GM12878 (cell line): Measurements from ENCODE around the gene TMEM232. TPM values are rescaled to one million over a fixed set of nuclear protein-coding genes. Genes with fewer than 3 reads are reported as not detected.
A peak's percentile ranks its signal among the peaks of the same experiment; 100 is the strongest.

Source experiments
- ATF7 ChIP-seq: fragments of 450-650 bp; IDR thresholded peaks from 2 replicates; pipeline ENCODE4 v1.6.1; 2016; ENCODE audit warnings: low read depth, mild to moderate bottlenecking
- BCL11A ChIP-seq: IDR thresholded peaks from 2 replicates; pipeline ENCODE4 v1.6.1; 2011; ENCODE audit warnings: low read depth, low read length
- BRCA1 ChIP-seq: IDR thresholded peaks from 2 replicates; pipeline ENCODE4 v1.6.1; 2011; ENCODE audit warnings: low read depth, low read length, improper control_type of control experiment
- IKZF1 ChIP-seq: fragments of 450-650 bp; conservative IDR thresholded peaks from 2 replicates; pipeline ENCODE4 v1.6.1; 2017; ENCODE audit warnings: antibody characterized with exemption, mild to moderate bottlenecking
- KLF5 ChIP-seq: fragments of 450-650 bp; IDR thresholded peaks from 2 replicates; pipeline ENCODE4 v1.6.1; 2014; ENCODE audit warnings: mild to moderate bottlenecking; ENCODE audit not compliant: partially characterized antibody
- NFXL1 ChIP-seq: fragments of 450-650 bp; IDR thresholded peaks from 2 replicates; pipeline ENCODE4 v1.6.1; 2017; ENCODE audit warnings: antibody characterized with exemption, mild to moderate bottlenecking, borderline replicate concordance
- NFYA ChIP-seq: IDR thresholded peaks from 2 replicates; pipeline ENCODE4 v1.6.1; 2011; ENCODE audit warnings: low read depth, mild to moderate bottlenecking, low read length, improper control_type of control experiment, borderline replicate concordance
- NRF1 ChIP-seq: conservative IDR thresholded peaks from 2 replicates; pipeline ENCODE4 v1.6.1; 2011; ENCODE audit warnings: mild to moderate bottlenecking, low read depth, low read length, improper control_type of control experiment
- SMC3 ChIP-seq: IDR thresholded peaks from 2 replicates; pipeline ENCODE4 v1.6.1; 2011; ENCODE audit warnings: low read length, improper control_type of control experiment, borderline replicate concordance
- SRF ChIP-seq, 2 experiments: IDR thresholded peaks; 2 replicates each; pipeline ENCODE4 v1.6.1; 2011; ENCODE audit warnings: low read depth in 2 of 2, low read length in 2 of 2, mild to moderate bottlenecking in 1 of 2, moderate library complexity in 1 of 2
- polyA plus RNA-seq, 11 experiments: library from polyadenylated mRNA; depleted of rRNA in 4 of 11; unstranded in 6 of 11; stranded (reverse) in 5 of 11; fragments of >200 nt; fragmentation: Nextera tagmentation in 4 of 11; fragmentation: Illumina TruSeq in 1 of 11; extraction: Ambion mirVana in 4 of 11; extraction: Trizol in 1 of 11; gene quantifications; 1 replicate in 1 of 11; 2 replicates in 10 of 11; pipeline versions ENCODE4 v1.2.1 to v1.2.3, GENCODE V29; 2011 to 2016; ENCODE audit warnings: inconsistent platforms in 2 of 11, missing spikeins in 2 of 11, low read depth in 1 of 11
- total RNA-seq, 4 experiments: library from RNA; depleted of rRNA in 3 of 4; stranded (reverse); fragments of >200 nt in 3 of 4; fragmentation: Illumina TruSeq in 1 of 4; extraction: Trizol in 1 of 4; gene quantifications; 2 replicates each; pipeline versions ENCODE4 v1.2.1 to v1.2.3, GENCODE V29; 2013 to 2021
- TF ChIP-seq, protein P1 (sequence below): fragments of 450-650 bp; formaldehyde crosslinking; IDR thresholded peaks from 2 replicates; pipeline ENCODE4 v1.4.0; 2020; ENCODE audit warnings: mild to moderate bottlenecking, moderate library complexity
- TF ChIP-seq, protein P2 (sequence below): IDR thresholded peaks from 2 replicates; pipeline ENCODE4 v1.6.1; 2011; ENCODE audit warnings: borderline replicate concordance, low read depth, mild to moderate bottlenecking, moderate library complexity, mixed read lengths, low read length; ENCODE audit not compliant: insufficient read depth; ENCODE audit errors: extremely low read length
- TF ChIP-seq, protein P3 (sequence below): fragments of 450-650 bp; IDR thresholded peaks from 2 replicates; pipeline ENCODE4 v1.6.1; 2017; ENCODE audit warnings: antibody characterized with exemption, mild to moderate bottlenecking, moderate library complexity
- TF ChIP-seq, protein P4 (sequence below): fragments of 450-650 bp; IDR thresholded peaks from 2 replicates; pipeline ENCODE4 v1.6.1; 2017; ENCODE audit warnings: low read depth, mild to moderate bottlenecking, moderate library complexity
- TF ChIP-seq, protein P5 (sequence below): fragments of 450-650 bp; IDR thresholded peaks from 2 replicates; pipeline ENCODE4 v1.6.1; 2017; ENCODE audit warnings: mild to moderate bottlenecking, moderate library complexity

The TMEM232 gene
- total and polyA plus RNA-seq, 10 of the 15 experiments (the other 5 are each of a cell fraction or from before 2014, with no cell fraction given): 0.29 to 1.3 (median 0.91) TPM

DNA sequence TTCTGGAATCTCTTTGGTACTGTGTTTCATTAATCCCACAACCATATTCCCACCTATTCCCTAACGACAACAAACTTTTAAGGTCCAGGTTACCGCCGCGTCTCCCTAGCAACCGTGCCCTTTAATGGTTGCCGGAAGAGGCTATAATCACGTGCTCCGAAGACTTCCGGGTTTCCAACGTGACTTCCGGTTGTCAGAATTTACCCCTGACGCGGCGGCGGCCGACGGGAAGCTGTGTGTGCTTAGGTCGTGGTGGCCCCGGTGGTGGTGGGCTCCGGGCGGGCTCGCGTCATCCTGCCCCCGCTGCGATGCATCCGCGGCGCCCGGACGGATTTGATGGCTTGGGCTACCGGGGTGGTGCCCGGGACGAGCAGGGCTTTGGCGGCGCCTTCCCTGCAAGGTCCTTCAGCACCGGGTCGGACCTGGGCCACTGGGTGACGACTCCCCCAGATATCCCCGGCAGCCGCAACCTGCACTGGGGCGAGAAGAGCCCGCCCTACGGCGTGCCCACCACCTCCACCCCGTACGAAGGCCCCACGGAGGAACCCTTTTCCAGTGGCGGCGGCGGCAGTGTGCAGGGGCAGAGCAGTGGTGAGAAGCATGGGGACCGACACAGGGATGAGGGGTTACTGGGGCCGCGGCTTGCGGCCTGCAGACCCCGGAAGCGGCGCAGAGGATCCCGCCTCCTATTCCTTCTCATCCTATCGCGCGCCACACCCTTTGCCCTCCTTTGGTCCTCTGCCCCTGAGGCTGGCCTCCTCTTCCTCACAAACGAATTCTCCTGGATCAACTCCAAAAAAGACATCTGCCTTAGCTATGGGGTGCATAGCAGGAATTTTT, 12.6 kb upstream of the TMEM232 start, which contains the start of gene SLC25A46 (continued):
- TF ChIP-seq NRF1: no peak
- TF ChIP-seq, protein P1, sequence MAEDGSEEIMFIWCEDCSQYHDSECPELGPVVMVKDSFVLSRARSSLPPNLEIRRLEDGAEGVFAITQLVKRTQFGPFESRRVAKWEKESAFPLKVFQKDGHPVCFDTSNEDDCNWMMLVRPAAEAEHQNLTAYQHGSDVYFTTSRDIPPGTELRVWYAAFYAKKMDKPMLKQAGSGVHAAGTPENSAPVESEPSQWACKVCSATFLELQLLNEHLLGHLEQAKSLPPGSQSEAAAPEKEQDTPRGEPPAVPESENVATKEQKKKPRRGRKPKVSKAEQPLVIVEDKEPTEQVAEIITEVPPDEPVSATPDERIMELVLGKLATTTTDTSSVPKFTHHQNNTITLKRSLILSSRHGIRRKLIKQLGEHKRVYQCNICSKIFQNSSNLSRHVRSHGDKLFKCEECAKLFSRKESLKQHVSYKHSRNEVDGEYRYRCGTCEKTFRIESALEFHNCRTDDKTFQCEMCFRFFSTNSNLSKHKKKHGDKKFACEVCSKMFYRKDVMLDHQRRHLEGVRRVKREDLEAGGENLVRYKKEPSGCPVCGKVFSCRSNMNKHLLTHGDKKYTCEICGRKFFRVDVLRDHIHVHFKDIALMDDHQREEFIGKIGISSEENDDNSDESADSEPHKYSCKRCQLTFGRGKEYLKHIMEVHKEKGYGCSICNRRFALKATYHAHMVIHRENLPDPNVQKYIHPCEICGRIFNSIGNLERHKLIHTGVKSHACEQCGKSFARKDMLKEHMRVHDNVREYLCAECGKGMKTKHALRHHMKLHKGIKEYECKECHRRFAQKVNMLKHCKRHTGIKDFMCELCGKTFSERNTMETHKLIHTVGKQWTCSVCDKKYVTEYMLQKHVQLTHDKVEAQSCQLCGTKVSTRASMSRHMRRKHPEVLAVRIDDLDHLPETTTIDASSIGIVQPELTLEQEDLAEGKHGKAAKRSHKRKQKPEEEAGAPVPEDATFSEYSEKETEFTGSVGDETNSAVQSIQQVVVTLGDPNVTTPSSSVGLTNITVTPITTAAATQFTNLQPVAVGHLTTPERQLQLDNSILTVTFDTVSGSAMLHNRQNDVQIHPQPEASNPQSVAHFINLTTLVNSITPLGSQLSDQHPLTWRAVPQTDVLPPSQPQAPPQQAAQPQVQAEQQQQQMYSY (CRISPR knock-in tag): no peak
- TF ChIP-seq, protein P2, sequence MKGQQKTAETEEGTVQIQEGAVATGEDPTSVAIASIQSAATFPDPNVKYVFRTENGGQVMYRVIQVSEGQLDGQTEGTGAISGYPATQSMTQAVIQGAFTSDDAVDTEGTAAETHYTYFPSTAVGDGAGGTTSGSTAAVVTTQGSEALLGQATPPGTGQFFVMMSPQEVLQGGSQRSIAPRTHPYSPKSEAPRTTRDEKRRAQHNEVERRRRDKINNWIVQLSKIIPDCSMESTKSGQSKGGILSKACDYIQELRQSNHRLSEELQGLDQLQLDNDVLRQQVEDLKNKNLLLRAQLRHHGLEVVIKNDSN: peak; percentile 92
- no peak for TF ChIP-seq NFXL1
- TF ChIP-seq NFYA: no peak
- peak; percentile 85 to 91 for TF ChIP-seq SRF (IDR thresholded peaks at IDR 0.05; ENCODE audit: low read depth in 2 of 2, low read length in 2 of 2)
- TF ChIP-seq, protein P3, sequence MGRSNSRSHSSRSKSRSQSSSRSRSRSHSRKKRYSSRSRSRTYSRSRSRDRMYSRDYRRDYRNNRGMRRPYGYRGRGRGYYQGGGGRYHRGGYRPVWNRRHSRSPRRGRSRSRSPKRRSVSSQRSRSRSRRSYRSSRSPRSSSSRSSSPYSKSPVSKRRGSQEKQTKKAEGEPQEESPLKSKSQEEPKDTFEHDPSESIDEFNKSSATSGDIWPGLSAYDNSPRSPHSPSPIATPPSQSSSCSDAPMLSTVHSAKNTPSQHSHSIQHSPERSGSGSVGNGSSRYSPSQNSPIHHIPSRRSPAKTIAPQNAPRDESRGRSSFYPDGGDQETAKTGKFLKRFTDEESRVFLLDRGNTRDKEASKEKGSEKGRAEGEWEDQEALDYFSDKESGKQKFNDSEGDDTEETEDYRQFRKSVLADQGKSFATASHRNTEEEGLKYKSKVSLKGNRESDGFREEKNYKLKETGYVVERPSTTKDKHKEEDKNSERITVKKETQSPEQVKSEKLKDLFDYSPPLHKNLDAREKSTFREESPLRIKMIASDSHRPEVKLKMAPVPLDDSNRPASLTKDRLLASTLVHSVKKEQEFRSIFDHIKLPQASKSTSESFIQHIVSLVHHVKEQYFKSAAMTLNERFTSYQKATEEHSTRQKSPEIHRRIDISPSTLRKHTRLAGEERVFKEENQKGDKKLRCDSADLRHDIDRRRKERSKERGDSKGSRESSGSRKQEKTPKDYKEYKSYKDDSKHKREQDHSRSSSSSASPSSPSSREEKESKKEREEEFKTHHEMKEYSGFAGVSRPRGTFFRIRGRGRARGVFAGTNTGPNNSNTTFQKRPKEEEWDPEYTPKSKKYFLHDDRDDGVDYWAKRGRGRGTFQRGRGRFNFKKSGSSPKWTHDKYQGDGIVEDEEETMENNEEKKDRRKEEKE: no peak
- TF ChIP-seq BRCA1: no peak
- TF ChIP-seq IKZF1: peak; percentile 83
- no peak for TF ChIP-seq ATF7
- TF ChIP-seq KLF5: peak; percentile 26
- TF ChIP-seq SMC3: no peak
- TF ChIP-seq, protein P4, sequence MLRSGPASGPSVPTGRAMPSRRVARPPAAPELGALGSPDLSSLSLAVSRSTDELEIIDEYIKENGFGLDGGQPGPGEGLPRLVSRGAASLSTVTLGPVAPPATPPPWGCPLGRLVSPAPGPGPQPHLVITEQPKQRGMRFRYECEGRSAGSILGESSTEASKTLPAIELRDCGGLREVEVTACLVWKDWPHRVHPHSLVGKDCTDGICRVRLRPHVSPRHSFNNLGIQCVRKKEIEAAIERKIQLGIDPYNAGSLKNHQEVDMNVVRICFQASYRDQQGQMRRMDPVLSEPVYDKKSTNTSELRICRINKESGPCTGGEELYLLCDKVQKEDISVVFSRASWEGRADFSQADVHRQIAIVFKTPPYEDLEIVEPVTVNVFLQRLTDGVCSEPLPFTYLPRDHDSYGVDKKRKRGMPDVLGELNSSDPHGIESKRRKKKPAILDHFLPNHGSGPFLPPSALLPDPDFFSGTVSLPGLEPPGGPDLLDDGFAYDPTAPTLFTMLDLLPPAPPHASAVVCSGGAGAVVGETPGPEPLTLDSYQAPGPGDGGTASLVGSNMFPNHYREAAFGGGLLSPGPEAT: no peak; the same call in none of the 2 replicates
- no peak for TF ChIP-seq BCL11A
- TF ChIP-seq, protein P5, sequence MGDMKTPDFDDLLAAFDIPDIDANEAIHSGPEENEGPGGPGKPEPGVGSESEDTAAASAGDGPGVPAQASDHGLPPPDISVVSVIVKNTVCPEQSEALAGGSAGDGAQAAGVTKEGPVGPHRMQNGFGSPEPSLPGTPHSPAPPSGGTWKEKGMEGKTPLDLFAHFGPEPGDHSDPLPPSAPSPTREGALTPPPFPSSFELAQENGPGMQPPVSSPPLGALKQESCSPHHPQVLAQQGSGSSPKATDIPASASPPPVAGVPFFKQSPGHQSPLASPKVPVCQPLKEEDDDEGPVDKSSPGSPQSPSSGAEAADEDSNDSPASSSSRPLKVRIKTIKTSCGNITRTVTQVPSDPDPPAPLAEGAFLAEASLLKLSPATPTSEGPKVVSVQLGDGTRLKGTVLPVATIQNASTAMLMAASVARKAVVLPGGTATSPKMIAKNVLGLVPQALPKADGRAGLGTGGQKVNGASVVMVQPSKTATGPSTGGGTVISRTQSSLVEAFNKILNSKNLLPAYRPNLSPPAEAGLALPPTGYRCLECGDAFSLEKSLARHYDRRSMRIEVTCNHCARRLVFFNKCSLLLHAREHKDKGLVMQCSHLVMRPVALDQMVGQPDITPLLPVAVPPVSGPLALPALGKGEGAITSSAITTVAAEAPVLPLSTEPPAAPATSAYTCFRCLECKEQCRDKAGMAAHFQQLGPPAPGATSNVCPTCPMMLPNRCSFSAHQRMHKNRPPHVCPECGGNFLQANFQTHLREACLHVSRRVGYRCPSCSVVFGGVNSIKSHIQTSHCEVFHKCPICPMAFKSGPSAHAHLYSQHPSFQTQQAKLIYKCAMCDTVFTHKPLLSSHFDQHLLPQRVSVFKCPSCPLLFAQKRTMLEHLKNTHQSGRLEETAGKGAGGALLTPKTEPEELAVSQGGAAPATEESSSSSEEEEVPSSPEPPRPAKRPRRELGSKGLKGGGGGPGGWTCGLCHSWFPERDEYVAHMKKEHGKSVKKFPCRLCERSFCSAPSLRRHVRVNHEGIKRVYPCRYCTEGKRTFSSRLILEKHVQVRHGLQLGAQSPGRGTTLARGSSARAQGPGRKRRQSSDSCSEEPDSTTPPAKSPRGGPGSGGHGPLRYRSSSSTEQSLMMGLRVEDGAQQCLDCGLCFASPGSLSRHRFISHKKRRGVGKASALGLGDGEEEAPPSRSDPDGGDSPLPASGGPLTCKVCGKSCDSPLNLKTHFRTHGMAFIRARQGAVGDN: peak; percentile 53
